ENCODE results near the gene HYAL1.
A peak's percentile ranks its signal among the peaks of the same experiment; 100 is the strongest.

HYAL1 gene

DNA sequence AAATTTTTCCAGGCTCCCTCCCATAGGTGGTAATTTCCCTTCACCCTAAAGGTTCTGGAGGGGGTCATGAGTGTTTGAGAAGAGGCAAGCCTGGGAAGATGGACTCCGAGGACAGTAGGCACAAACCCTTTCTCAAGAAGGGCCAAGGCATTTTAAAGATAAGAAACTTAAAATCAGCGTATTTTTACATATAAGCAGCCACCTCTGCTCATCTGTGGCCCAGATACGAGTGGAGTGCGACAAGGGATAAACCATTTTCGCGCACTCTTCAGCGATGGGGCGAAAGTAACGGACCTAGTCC lies 36.7 kb upstream of the HYAL1 start:
- peak overlapping the region; percentile 70 for H3K4me3 ChIP-seq (ENCODE audit: low read length)
- TF ChIP-seq, protein P1, sequence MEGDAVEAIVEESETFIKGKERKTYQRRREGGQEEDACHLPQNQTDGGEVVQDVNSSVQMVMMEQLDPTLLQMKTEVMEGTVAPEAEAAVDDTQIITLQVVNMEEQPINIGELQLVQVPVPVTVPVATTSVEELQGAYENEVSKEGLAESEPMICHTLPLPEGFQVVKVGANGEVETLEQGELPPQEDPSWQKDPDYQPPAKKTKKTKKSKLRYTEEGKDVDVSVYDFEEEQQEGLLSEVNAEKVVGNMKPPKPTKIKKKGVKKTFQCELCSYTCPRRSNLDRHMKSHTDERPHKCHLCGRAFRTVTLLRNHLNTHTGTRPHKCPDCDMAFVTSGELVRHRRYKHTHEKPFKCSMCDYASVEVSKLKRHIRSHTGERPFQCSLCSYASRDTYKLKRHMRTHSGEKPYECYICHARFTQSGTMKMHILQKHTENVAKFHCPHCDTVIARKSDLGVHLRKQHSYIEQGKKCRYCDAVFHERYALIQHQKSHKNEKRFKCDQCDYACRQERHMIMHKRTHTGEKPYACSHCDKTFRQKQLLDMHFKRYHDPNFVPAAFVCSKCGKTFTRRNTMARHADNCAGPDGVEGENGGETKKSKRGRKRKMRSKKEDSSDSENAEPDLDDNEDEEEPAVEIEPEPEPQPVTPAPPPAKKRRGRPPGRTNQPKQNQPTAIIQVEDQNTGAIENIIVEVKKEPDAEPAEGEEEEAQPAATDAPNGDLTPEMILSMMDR (conservative IDR thresholded peaks at IDR 0.05; ENCODE audit: low read length) = no peak
- no peak for DNase-seq (ENCODE audit: low read depth)

DNA sequence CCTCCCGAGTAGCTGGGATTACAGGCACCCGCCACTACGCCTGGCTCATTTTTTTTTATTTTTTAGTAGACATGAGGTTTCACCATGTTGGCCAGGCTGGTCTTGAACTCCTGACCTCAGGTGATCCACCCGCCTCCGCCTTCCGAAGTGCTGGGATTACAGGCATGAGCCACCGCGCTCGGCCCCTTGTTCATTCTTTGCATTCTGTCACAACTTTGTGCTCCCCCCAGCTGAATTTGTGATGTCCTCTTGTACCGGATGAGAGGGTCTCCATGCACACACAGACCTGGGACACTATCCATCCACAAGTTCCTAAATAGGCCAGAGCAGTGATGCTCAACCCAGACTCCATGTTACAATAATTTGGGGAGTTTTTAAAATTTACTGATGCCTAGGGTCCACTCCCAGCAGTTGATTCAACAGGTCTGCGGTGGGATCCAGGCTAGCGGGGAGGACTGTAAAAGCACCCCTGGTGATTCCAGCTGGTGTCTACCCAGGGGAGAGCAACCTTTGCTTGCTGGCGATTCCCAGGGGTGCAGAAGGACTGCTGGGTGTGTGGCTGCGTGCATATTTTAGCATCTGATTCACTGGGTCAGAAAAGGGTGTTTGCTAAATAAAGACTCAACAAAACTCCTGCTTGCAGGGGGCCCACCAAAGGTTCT lies 36.2 kb upstream of the HYAL1 start:
- TF ChIP-seq, protein P1 (conservative IDR thresholded peaks at IDR 0.05; ENCODE audit: low read length) = no peak
- H3K4me3 ChIP-seq (ENCODE audit: low read length) = peak overlapping the region; percentile 70
- DNase-seq (ENCODE audit: low read depth) = peak; percentile 70

DNA sequence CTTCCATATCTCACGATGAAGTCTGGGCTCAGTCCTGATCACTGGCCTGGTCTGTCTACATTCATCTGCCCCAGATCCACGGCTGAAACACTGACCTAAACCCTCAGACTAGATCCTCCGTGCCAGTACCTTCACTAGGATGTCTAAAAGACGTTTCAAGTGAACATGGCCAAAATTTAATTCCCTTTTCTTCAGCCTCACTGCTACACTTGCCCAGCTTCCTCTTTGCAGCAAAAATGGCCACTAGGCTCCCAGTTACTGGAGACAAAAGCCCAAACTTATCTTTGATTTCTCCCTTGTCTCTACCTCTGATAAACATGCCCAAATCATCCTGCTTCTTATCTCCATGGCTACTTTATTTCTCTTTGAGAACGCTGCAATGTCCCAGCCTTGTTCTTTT lies 35.6 kb upstream of the HYAL1 start:
- no peak for DNase-seq (ENCODE audit: low read depth)
- peak overlapping the region; percentile 26 for H3K4me3 ChIP-seq (ENCODE audit: low read length)
- TF ChIP-seq, protein P1 (conservative IDR thresholded peaks at IDR 0.05; ENCODE audit: low read length) = no peak

DNA sequence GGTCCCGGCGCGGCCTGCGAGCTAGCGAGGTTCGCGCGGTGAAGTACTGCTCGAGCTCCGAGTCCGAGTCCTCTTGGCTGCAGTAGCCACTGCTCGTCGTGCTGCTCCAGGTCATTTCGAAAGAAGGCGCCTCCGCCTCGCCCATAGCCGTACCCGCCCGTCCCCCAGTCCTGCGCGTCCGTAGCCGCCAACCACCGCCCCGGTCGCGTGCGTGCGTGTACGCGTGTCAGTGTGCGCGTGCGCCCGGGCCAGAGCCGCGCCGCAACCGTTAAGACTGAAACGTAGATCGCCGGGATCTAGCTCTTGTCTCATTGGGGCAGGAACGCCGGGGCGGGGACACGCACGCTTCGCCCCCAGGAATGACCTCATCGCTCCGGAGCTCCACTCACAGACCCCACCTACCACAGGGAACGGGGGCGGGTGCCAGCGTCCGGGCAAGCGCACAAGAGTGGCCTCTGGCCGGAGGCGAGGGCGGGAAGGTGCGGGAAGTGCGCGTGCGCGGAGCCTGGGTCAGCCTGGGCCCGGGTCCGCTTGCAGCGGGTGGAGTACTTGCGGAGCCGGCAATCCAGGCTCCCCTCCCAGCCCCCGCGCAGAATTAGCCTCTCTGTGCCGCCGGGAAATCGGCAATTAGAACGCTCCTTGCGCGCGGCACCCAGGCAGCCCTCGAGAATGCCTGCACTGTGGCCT lies 33.9 kb upstream of the HYAL1 start:
- peak overlapping the region; percentile 94 for H3K4me3 ChIP-seq (ENCODE audit: low read length)
- TF ChIP-seq, protein P1 (conservative IDR thresholded peaks at IDR 0.05; ENCODE audit: low read length) = no peak
- DNase-seq (ENCODE audit: low read depth) = peak; percentile 99

DNA sequence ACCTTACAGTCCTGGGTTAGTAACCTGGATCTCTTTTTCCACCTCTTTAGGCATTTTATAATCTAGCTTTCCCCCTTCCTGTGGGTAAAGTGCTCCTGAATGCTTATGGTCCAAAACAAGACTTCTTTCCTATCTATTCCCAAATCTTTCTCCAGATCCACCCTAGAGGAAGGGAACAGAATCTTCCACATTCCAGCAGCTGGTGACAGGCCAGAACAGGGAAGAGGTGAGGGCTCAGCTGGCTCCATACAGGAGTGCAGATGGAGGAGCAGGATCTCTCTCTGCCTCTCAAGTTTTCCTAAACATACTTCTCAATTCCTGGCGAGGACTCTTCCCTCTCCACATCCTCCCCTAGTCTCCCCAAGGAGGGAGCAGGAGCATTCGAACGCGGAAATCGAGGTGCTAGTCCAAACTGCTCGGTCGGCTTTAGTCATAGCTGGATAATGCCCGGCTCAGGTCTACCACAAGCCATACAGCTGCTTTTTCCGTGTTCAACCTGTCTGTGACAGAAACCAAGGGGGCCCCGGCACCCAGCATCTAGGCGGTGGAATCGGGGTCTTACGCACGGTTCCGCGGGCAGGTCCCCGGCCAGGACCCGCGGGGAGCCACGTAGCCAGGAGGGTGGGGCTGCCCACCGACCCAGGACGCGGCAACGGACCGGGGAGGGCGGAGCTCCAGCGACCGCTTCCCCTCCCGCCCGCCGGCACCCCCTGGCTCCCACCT lies 33.2 kb upstream of the HYAL1 start:
- H3K4me3 ChIP-seq (ENCODE audit: low read length) = peak overlapping the region; percentile 94
- TF ChIP-seq, protein P1 (conservative IDR thresholded peaks at IDR 0.05; ENCODE audit: low read length) = no peak; the same call in 1 of the 2 replicates
- peak; percentile 25 for DNase-seq (ENCODE audit: low read depth)

DNA sequence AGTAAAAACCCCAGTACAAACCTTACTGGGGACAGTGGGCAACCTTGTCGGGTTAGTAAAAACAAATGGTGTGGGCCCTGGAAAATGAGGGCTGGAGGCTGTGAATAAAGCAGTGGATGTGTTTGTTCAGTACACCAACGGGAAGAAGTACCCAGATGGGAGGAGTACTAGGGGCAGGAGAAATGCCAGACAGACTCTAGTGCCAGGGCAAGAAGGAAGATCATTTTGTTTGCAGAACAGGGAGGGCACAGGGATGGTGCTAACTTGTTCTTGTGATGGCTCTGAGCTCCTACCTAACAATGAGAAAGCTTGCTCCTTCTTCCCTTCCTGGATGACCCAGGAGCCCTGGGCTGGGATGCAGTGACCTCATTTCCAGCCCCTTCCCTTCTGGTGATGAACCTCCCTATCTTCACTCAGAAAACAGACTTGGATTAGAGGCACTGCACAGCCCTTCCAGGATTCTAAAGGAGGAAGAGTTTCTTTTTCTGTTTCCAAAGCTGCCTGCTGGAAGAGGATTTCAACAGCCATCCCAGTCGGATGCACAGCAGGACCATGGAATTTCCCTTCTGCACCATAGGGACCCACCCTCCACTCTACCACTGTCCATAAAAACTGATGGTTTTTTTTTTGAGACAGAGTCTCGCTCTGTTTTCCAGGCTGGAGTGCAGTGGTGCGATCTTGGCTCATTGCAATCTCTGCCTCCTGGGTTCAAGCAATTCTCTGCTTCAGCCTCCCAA lies 31.1 kb upstream of the HYAL1 start:
- H3K4me3 ChIP-seq (ENCODE audit: low read length) = no peak overlapping the region; the same call in 1 of the 2 replicates
- DNase-seq (ENCODE audit: low read depth) = no peak
- TF ChIP-seq, protein P1 (conservative IDR thresholded peaks at IDR 0.05; ENCODE audit: low read length) = no peak

Measured in AG10803 (cell line).